ENCODE measurements around the gene TRAF3IP1.

Gene TRAF3IP1

GRCh38 chr2:238415893-238416292, 95.6 kb downstream of the TRAF3IP1 start:
- DNase-seq (ENCODE audit: low spot score): no peak
- H3K27ac ChIP-seq: peak overlapping the region; percentile 63
- no peak for TF ChIP-seq CTCF (conservative IDR thresholded peaks at IDR 0.05; ENCODE audit: low read depth)
- POLR2A ChIA-PET (ENCODE audit: low non-redundant PET): no interaction called here
- CTCF ChIA-PET: no interaction called here

- no peak for DNase-seq (ENCODE audit: low spot score)
- POLR2A ChIA-PET (ENCODE audit: low non-redundant PET): no interaction called here
- no peak overlapping the region for H3K27ac ChIP-seq
- TF ChIP-seq CTCF (conservative IDR thresholded peaks at IDR 0.05; ENCODE audit: low read depth): no peak
- CTCF ChIA-PET: interaction anchor here (0.6 kb wide), 1 partner anchor 97 kb away, joined by 3 read pairs; no protein-coding TSS in a partner anchor
Observed at GRCh38 chr2:238418196-238418998, 98.1 kb downstream of the TRAF3IP1 start.

- H3K27ac ChIP-seq: no peak overlapping the region
- ChIA-PET POLR2A (ENCODE audit: low non-redundant PET) (no interaction called here), CTCF (no interaction called here)
- no peak for TF ChIP-seq CTCF (conservative IDR thresholded peaks at IDR 0.05; ENCODE audit: low read depth)
- no peak for DNase-seq (ENCODE audit: low spot score)
Observed at GRCh38 chr2:238418999-238419546, 98.8 kb downstream of the TRAF3IP1 start.

GRCh38 chr2:238420442-238420841, 100.1 kb downstream of the TRAF3IP1 start:
- TF ChIP-seq CTCF (conservative IDR thresholded peaks at IDR 0.05; ENCODE audit: low read depth): no peak
- no peak overlapping the region for H3K27ac ChIP-seq
- ChIA-PET POLR2A (ENCODE audit: low non-redundant PET) (no interaction called here), CTCF (interaction anchor here (0.9 kb wide), 1 partner anchor 49 kb away, joined by 3 read pairs; no protein-coding TSS in a partner anchor)
- no peak for DNase-seq (ENCODE audit: low spot score)

GRCh38 chr2:238420878-238421694, 100.8 kb downstream of the TRAF3IP1 start:
- ChIA-PET CTCF (interaction anchor here (0.9 kb wide), 1 partner anchor 50 kb away, joined by 3 read pairs; no protein-coding TSS in a partner anchor), POLR2A (ENCODE audit: low non-redundant PET) (no interaction called here)
- no peak for DNase-seq (ENCODE audit: low spot score)
- H3K27ac ChIP-seq: no peak overlapping the region
- no peak for TF ChIP-seq CTCF (conservative IDR thresholded peaks at IDR 0.05; ENCODE audit: low read depth)

GRCh38 chr2:238421695-238422035, 101.3 kb downstream of the TRAF3IP1 start:
- ChIA-PET POLR2A (ENCODE audit: low non-redundant PET) (no interaction called here), CTCF (no interaction called here)
- H3K27ac ChIP-seq: no peak overlapping the region
- no peak for TF ChIP-seq CTCF (conservative IDR thresholded peaks at IDR 0.05; ENCODE audit: low read depth)
- no peak for DNase-seq (ENCODE audit: low spot score)
